ENCODE results near the gene UBTD1.

DNA sequence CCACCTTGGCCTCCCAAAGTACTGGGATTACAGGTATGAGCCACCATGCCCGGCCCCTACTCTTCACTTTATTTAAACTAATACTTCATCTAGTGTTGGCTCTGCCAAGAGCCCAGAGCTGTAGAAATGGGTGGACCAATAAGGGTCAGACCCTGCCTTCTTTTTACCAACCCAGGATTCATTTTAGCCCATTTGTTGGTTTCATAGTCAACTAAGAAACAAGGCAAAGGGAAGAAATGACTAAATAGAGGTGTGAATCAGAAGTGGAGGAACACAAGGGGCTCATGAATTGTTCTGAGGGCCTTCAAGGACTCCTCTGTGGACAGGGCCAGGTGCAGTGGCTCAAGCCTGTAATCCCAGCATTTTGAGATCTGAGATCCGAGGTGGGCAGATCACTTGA is 74.9 kb downstream of the UBTD1 start:
- TF ChIP-seq SRF (IDR thresholded peaks at IDR 0.05; ENCODE audit: low read depth in 2 of 2, low read length in 2 of 2) (no peak), MXI1 (IDR thresholded peaks at IDR 0.05; ENCODE audit: low read depth, low read length) (no peak), EP300 (IDR thresholded peaks at IDR 0.05; ENCODE audit: borderline replicate concordance in 1 of 2, control insufficient read depth in 1 of 2, low read depth in 2 of 2, low read length in 2 of 2) (no peak), CEBPB (IDR thresholded peaks at IDR 0.05; ENCODE audit: borderline replicate concordance in 1 of 2, low read depth in 2 of 2, low read length in 2 of 2) (no peak), MYC (IDR thresholded peaks at IDR 0.05; ENCODE audit: insufficient read depth, insufficient read length, insufficient replicate concordance, low read length, severe bottlenecking) (no peak), POLR2AphosphoS5 (IDR thresholded peaks at IDR 0.05; ENCODE audit: low read length) (no peak), SP1 (IDR thresholded peaks at IDR 0.05; ENCODE audit: low read depth, low read length) (no peak)
- TF ChIP-seq, protein P1, sequence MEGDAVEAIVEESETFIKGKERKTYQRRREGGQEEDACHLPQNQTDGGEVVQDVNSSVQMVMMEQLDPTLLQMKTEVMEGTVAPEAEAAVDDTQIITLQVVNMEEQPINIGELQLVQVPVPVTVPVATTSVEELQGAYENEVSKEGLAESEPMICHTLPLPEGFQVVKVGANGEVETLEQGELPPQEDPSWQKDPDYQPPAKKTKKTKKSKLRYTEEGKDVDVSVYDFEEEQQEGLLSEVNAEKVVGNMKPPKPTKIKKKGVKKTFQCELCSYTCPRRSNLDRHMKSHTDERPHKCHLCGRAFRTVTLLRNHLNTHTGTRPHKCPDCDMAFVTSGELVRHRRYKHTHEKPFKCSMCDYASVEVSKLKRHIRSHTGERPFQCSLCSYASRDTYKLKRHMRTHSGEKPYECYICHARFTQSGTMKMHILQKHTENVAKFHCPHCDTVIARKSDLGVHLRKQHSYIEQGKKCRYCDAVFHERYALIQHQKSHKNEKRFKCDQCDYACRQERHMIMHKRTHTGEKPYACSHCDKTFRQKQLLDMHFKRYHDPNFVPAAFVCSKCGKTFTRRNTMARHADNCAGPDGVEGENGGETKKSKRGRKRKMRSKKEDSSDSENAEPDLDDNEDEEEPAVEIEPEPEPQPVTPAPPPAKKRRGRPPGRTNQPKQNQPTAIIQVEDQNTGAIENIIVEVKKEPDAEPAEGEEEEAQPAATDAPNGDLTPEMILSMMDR (IDR thresholded peaks at IDR 0.05 in 2 of 3, conservative IDR thresholded peaks at IDR 0.05 in 1 of 3; ENCODE audit: control insufficient read depth in 2 of 3, extremely low read depth in 1 of 3, insufficient read depth in 1 of 3, low read depth in 3 of 3, low read length in 3 of 3) = no peak

Data from GM12878 (cell line).